Progenitor cell of endocrine pancreas (in vitro differentiated cells): Measurements from ENCODE around the gene SEPTIN10. TPM values are rescaled to one million over a fixed set of nuclear protein-coding genes. Genes with fewer than 3 reads are reported as not detected.
A peak's percentile ranks its signal among the peaks of the same experiment; 100 is the strongest.

ENCODE experiments used
- DNase-seq: peaks from one replicate; pipeline ENCODE4 v3.0.0; 2021; ENCODE audit warnings: low spot score; ENCODE audit not compliant: unreplicated experiment
- H3K27ac Mint-ChIP-seq: 2 replicates; pipeline ENCODE4 v1.8.0; 2021; ENCODE audit warnings: mild to moderate bottlenecking, moderate library complexity, mixed read lengths
- H3K27me3 Mint-ChIP-seq: 2 replicates; pipeline ENCODE4 v1.8.0; 2021; ENCODE audit warnings: mixed read lengths
- H3K36me3 Mint-ChIP-seq: 2 replicates; pipeline ENCODE4 v1.8.0; 2022; ENCODE audit warnings: mixed read lengths; ENCODE audit not compliant: insufficient read depth
- H3K4me1 Mint-ChIP-seq: 2 replicates; pipeline ENCODE4 v1.8.0; 2021; ENCODE audit warnings: low read depth, mixed read lengths
- H3K4me3 Mint-ChIP-seq: 2 replicates; pipeline ENCODE4 v1.8.0; 2021; ENCODE audit warnings: low read depth, mild to moderate bottlenecking, moderate library complexity, mixed read lengths
- H3K9me3 Mint-ChIP-seq: 2 replicates; pipeline ENCODE4 v1.8.0; 2021; ENCODE audit warnings: low read depth, mixed read lengths
- CTCF ChIP-seq: fragments of 200-600 bp; sonication (generic); IDR thresholded peaks from one replicate; pipeline ENCODE4 v1.5.0; 2021; ENCODE audit warnings: antibody characterized with exemption, mild to moderate bottlenecking; ENCODE audit not compliant: unreplicated experiment
- long read RNA-seq: library from polyadenylated mRNA; unstranded; transcript quantifications from one replicate; pipeline ENCODE4 v2.0.0, GENCODE V29; 2020
- total RNA-seq: library from RNA; stranded (reverse); gene quantifications from 2 replicates; pipeline ENCODE4 v1.2.1, GENCODE V29; 2021

SEPTIN10 gene
- 67.5 and 68.8 TPM in 2 replicates for total RNA-seq
- long read RNA-seq, transcript SEPT10-205 (10 exons, 1,605 nt): minor isoform, 9 of 100 reads
- long read RNA-seq, transcript SEPT10-202 (11 exons, 3,071 nt): major isoform, 64 of 100 reads
- long read RNA-seq, transcript SEPT10-203 (10 exons, 2,719 nt): minor isoform, 7 of 100 reads
- long read RNA-seq, partial matches to known transcripts: 7 of 100 reads
- long read RNA-seq, other reads (novel, unspliced or antisense): 12 of 100 reads

DNA sequence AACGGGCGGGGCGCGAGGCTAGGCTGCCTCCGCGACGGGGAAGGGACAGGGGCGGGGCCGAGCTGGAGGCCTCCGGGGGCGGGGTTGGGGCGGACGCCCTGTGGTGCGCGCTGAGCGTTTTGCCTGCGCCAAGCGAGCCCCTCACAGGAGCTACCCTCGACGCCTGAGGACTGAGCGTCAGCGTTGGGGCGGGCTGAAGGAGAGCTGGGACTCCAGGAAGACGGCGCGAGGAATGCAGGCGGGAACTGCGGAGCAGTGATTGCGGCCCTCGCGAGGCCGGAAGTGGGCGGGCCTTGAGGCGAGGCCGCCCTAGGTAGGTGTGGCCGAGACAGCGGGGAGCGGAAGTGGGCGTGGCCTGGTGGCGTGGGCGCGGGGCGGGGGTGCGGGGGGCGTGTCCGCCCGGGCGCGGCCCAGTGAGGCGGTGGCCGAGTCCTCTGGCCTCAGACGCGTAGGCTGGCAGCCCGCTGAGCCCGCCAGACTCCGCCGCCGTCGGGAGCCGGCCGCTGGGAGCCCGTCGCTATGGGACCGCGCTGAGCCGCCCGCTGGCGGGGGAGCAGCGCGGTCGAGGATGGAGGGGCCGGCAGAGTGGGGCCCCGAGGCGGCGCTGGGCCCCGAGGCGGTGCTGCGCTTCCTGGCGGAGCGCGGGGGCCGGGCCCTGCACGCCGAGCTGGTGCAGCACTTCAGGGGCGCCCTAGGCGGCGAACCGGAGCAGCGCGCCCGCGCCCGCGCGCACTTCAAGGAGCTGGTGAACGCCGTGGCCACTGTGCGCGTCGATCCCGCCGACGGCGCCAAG lies at the start of gene SEPTIN10, which contains the start of gene SOWAHC:
Gene SEPTIN10, minus strand, starts transcription at position 45 of the 793 bp plus-strand sequence. CDS start 139 bp downstream, outside the sequence.
Gene SOWAHC, plus strand, starts transcription at position 443 of the 793 bp plus-strand sequence. Its CDS starts 126 bp downstream, at position 569.
- DNase-seq: peak; percentile 94
- H3K4me1 Mint-ChIP-seq: peaks cover 37% of the 10 kb centered on the region
- H3K36me3 Mint-ChIP-seq: peaks cover 4% of the 10 kb centered on the region
- no peak for TF ChIP-seq CTCF
- peaks cover 12% of the 10 kb centered on the region for H3K27me3 Mint-ChIP-seq
- H3K4me3 Mint-ChIP-seq: peak within 1 kb of the TSS; percentile 93
- no peaks in the 10 kb centered on the region for H3K9me3 Mint-ChIP-seq
- peak within 1 kb of the TSS; percentile 98 for H3K27ac Mint-ChIP-seq

- Mint-ChIP-seq H3K4me1 (peaks cover 4% of the 10 kb centered on the region), H3K36me3 (no peaks in the 10 kb centered on the region), H3K27ac (no peak overlapping the region), H3K27me3 (peaks cover 3% of the 10 kb centered on the region), H3K4me3 (no peak overlapping the region), H3K9me3 (no peaks in the 10 kb centered on the region)
- no peak for DNase-seq
- no peak for TF ChIP-seq CTCF
Observed at GRCh38 chr2:109662889-109663288, 49.1 kb upstream of the SEPTIN10 start.

DNA sequence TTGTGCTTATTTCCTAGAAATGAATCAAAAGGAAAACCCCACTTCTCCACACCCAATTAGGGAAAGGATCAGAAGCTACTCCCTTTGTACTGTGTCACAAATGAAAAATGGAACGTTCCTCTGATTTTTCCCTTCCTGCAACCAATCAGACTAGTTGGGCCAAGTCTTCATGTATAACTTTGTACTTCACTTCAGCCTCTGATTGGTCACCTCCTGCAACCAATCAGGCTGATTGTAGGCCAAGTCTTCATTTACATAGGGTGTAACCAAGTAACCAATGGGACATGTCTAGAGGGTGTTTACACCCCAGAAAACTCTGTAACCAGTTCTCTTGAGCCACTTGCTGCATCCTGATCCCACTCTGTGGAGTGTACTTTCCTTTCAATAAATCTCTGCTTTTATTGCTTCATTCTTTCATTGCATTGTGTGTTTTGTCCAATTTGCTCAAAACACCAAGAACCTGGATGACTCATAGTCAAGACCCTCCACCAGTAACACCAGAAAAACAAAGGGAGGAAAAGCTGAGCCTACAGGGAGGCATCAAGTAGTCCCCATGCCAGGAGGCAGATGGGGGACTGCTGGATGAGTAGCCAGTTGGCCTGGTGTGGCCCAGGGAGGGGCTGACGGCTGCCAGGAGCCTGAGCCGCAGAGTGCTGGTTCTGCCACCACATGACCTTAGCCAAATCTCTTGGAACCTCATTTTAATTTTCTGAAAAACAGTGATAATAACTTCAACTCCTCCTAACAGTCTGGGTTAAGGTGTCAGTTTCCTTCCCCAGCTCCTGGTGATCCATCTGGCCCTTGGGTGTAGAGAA lies 46.5 kb upstream of the SEPTIN10 start:
- no peak for TF ChIP-seq CTCF
- no peaks in the 10 kb centered on the region for H3K27me3 Mint-ChIP-seq
- H3K9me3 Mint-ChIP-seq: no peaks in the 10 kb centered on the region
- H3K4me3 Mint-ChIP-seq: no peak overlapping the region
- H3K4me1 Mint-ChIP-seq: peaks cover 4% of the 10 kb centered on the region
- no peak overlapping the region for H3K27ac Mint-ChIP-seq
- no peak for DNase-seq
- H3K36me3 Mint-ChIP-seq: no peaks in the 10 kb centered on the region

DNA sequence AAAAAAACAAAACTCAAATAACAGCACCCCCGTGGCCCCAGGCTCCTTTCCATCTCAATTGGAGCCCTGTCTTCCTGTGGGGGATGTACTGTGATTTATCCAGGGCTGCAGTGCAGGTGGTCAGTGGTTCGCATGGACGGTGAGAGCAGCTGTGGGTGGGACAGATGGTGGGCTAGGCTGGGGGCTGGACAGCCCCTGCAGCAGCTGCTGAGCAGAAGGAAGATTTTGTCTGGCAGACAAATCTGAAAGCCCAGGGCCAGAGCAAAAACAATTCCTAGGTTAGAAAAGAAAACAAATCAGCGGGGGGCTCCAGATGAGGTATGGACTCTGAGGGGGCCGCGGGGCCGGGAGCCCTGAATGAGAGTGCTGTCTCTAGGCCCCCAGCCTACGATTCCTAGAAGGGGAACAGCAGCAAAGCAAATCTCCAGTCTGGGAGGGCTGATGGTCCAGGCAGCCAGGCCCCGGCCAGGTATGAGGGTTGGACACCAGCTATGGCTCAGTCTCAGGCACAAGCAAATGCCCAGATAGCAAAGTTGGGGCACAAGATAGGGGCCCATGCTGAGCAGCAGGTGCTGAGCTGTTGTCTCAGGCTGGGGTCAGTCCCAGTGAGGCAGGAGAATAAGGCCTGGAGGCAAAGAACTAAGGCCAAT lies 45.8 kb upstream of the SEPTIN10 start:
- TF ChIP-seq CTCF: no peak
- no peaks in the 10 kb centered on the region for H3K9me3 Mint-ChIP-seq
- no peak overlapping the region for H3K27ac Mint-ChIP-seq

More for the DNA sequence above, 45.8 kb upstream of the SEPTIN10 start:
- H3K4me1 Mint-ChIP-seq: peaks cover 4% of the 10 kb centered on the region
- no peak for DNase-seq
- H3K36me3 Mint-ChIP-seq: no peaks in the 10 kb centered on the region
- no peaks in the 10 kb centered on the region for H3K27me3 Mint-ChIP-seq
- H3K4me3 Mint-ChIP-seq: no peak overlapping the region
